Measurements from ENCODE around the gene PAGR1. TPM values are rescaled to one million over a fixed set of nuclear protein-coding genes. Genes with fewer than 3 reads are reported as not detected.

The PAGR1 gene
- total and polyA plus RNA-seq, 2 of the 4 experiments (the other 2 are of a cell fraction), result 10.6 to 22.1 TPM

DNA sequence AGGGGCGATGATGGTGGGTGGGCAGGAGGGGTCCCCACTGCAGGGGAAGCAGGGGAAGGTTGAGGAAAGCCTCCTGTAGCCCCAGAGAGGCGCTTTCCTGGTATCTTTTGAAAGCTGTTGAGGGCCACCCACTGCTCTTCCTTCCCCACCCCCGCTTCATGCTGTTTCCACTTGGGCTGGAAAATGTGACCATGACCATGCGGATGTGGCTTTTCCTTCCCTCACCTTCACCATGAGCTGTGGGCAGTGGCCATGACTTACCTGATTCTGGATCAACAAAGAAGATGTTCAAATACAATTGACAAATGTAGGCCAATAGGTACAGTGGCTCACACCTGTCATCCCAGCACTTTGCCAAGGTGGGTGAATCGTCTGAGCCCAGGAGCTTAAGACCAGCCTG lies 18.1 kb downstream of the PAGR1 start:
- no peak overlapping the region for H2AFZ ChIP-seq (replicated peaks; ENCODE audit: low read length, poor library complexity)
- ATAC-seq (ENCODE audit: low read depth), result no peak
- H2BK120ac ChIP-seq (ENCODE audit: low read depth, low read length), result no peak overlapping the region
- peaks cover 18% of the 10 kb centered on the region; the same call in 1 of the 2 replicates for H4K20me1 ChIP-seq (ENCODE audit: insufficient read depth, low read length)
- H3K27me3 ChIP-seq (ENCODE audit: control insufficient read depth, insufficient read depth, low read length), result no peaks in the 10 kb centered on the region
- H4K91ac ChIP-seq (ENCODE audit: insufficient read depth, low read depth, low read length), result no peak overlapping the region
- no peak overlapping the region for H2AK5ac ChIP-seq (ENCODE audit: low read depth, low read length)
- ChIA-PET POLR2A (ENCODE audit: unreplicated experiment) (no interaction called here), CTCF (no interaction called here)
- H3K56ac ChIP-seq (ENCODE audit: extremely low read depth, insufficient read depth, low read length), result no peak overlapping the region
- intact Hi-C loops (cut with micrococcal nuclease), result no loop called here
- H2BK15ac ChIP-seq (ENCODE audit: low read depth, low read length), result no peak overlapping the region
- H3K9me1 ChIP-seq (ENCODE audit: insufficient read depth, low read length), result peaks cover 12% of the 10 kb centered on the region
- 100% methylated on average over 1 of the region's 5 CpGs; no CpG with 5 or more reads in 1 of the 2 experiments for WGBS, 2 experiments (ENCODE audit: extremely low coverage in 2 of 2, insufficient read length in 1 of 2)
- H2BK5ac ChIP-seq (ENCODE audit: low read depth, low read length, poor library complexity, severe bottlenecking), result no peak overlapping the region
- H3K9ac ChIP-seq (ENCODE audit: low read depth, low read length), result no peak overlapping the region
- H2BK20ac ChIP-seq (ENCODE audit: low read depth, low read length), result no peak overlapping the region
- H4K8ac ChIP-seq (ENCODE audit: low read depth in 2 of 2, low read length in 2 of 2), result no peak overlapping the region
- H3K23ac ChIP-seq (ENCODE audit: low read depth, low read length), result no peak overlapping the region
- H3K27ac ChIP-seq (ENCODE audit: insufficient read depth, low read length), result no peak overlapping the region
- TF ChIP-seq RFX5 (IDR thresholded peaks at IDR 0.05; ENCODE audit: low read depth, low read length) (no peak), NFE2L2 (IDR thresholded peaks at IDR 0.05; ENCODE audit: low read depth, low read length) (no peak), CHD1 (IDR thresholded peaks at IDR 0.05; ENCODE audit: low read depth, low read length) (no peak), FOS (IDR thresholded peaks at IDR 0.05; ENCODE audit: low read depth, low read length) (no peak), POLR2A (IDR thresholded peaks at IDR 0.05; ENCODE audit: low read depth, low read length) (no peak), MAZ (IDR thresholded peaks at IDR 0.05; ENCODE audit: borderline replicate concordance, low read depth, low read length) (no peak), RAD21 (IDR thresholded peaks at IDR 0.05; ENCODE audit: low read length) (no peak), SMC3 (IDR thresholded peaks at IDR 0.05; ENCODE audit: low read depth, low read length) (no peak), BHLHE40 (IDR thresholded peaks at IDR 0.05; ENCODE audit: low read depth, low read length) (no peak), MAFK (IDR thresholded peaks at IDR 0.05; ENCODE audit: low read depth, low read length) (no peak), RCOR1 (IDR thresholded peaks at IDR 0.05; ENCODE audit: insufficient replicate concordance, low read length) (no peak), CEBPB (IDR thresholded peaks at IDR 0.05; ENCODE audit: low read depth, low read length) (no peak)
- TF ChIP-seq, protein P1, sequence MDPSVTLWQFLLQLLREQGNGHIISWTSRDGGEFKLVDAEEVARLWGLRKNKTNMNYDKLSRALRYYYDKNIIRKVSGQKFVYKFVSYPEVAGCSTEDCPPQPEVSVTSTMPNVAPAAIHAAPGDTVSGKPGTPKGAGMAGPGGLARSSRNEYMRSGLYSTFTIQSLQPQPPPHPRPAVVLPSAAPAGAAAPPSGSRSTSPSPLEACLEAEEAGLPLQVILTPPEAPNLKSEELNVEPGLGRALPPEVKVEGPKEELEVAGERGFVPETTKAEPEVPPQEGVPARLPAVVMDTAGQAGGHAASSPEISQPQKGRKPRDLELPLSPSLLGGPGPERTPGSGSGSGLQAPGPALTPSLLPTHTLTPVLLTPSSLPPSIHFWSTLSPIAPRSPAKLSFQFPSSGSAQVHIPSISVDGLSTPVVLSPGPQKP (IDR thresholded peaks at IDR 0.05; ENCODE audit: borderline replicate concordance, low read depth, low read length), result no peak
- TF ChIP-seq, protein P2, sequence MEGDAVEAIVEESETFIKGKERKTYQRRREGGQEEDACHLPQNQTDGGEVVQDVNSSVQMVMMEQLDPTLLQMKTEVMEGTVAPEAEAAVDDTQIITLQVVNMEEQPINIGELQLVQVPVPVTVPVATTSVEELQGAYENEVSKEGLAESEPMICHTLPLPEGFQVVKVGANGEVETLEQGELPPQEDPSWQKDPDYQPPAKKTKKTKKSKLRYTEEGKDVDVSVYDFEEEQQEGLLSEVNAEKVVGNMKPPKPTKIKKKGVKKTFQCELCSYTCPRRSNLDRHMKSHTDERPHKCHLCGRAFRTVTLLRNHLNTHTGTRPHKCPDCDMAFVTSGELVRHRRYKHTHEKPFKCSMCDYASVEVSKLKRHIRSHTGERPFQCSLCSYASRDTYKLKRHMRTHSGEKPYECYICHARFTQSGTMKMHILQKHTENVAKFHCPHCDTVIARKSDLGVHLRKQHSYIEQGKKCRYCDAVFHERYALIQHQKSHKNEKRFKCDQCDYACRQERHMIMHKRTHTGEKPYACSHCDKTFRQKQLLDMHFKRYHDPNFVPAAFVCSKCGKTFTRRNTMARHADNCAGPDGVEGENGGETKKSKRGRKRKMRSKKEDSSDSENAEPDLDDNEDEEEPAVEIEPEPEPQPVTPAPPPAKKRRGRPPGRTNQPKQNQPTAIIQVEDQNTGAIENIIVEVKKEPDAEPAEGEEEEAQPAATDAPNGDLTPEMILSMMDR (conservative IDR thresholded peaks at IDR 0.05; ENCODE audit: low read depth, low read length), result no peak
- no peak overlapping the region for H3K4me2 ChIP-seq (ENCODE audit: low read depth, low read length)
- H3K36me3 ChIP-seq (ENCODE audit: control insufficient read depth, insufficient read depth, low read length), result peaks cover 63% of the 10 kb centered on the region
- DNase-seq, result no peak
- dilution Hi-C loops (cut with HindIII; ENCODE audit: low sequenced_read_pairs, unreplicated experiment), result no loop called here
- BruUV-seq (replicated peaks), result no TSS peak
- H3K14ac ChIP-seq (replicated peaks; ENCODE audit: low read depth, low read length), result no peak overlapping the region
- H3K4me1 ChIP-seq (ENCODE audit: control insufficient read depth, insufficient read depth, low read length), result peaks cover 3% of the 10 kb centered on the region
- no peak overlapping the region for H3K4me3 ChIP-seq (ENCODE audit: insufficient read depth, low read depth, low read length)
- H3K79me1 ChIP-seq (ENCODE audit: low read depth in 1 of 2, low read length in 2 of 2), result peaks cover 26 to 64% of the 10 kb centered on the region in 2 experiments
- in situ Hi-C loops (cut with MboI; ENCODE audit: low sequenced_read_pairs), result no loop called here
- H2AK9ac ChIP-seq (replicated peaks; ENCODE audit: low read depth, low read length, poor library complexity), result no peak overlapping the region
- no peak overlapping the region for H3K18ac ChIP-seq (ENCODE audit: low read depth, low read length)
- no peak overlapping the region for H4K5ac ChIP-seq (ENCODE audit: low read depth, low read length)
- no peak overlapping the region for H3K4ac ChIP-seq (ENCODE audit: low read depth, low read length)
- H3K9me3 ChIP-seq (ENCODE audit: control insufficient read depth, insufficient read depth, low read length), result no peaks in the 10 kb centered on the region
